ENCODE measurements around the gene BRD1. TPM values are rescaled to one million over a fixed set of nuclear protein-coding genes. Genes with fewer than 3 reads are reported as not detected.
"Not testable (repeated sequence)": the region's sequence is repeated elsewhere in the genome, so short reads cannot be mapped to it uniquely, and the experiment has no call there.

The BRD1 gene
- total RNA-seq, 1 experiment from 2014 or later: 51.2 TPM

GRCh38 chr22:49763696-49764095 is 64.0 kb downstream of the BRD1 start:
- intact Hi-C loops (cut with micrococcal nuclease; ENCODE audit: unreplicated experiment): no loop called here
- Histone ChIP-seq H3K27me3 (replicated peaks; ENCODE audit: insufficient read depth, low read depth, low read length, poor library complexity) (no peaks in the 10 kb centered on the region), H3K9me3 (ENCODE audit: low read depth, low read length, poor library complexity, severe bottlenecking) (peaks cover 9% of the 10 kb centered on the region), H3K27ac (ENCODE audit: low read depth, low read length, poor library complexity, severe bottlenecking) (no peak overlapping the region), H3K4me1 (ENCODE audit: insufficient read depth, low read length, poor library complexity, severe bottlenecking) (peaks cover 6% of the 10 kb centered on the region), H3K36me3 (ENCODE audit: insufficient read depth, low read length, poor library complexity, severe bottlenecking) (no peaks in the 10 kb centered on the region), H3K4me3 (ENCODE audit: low read depth, low read length, poor library complexity, severe bottlenecking) (no peak overlapping the region)
- BruUV-seq (replicated peaks): no TSS peak
- TF ChIP-seq CTCF (conservative IDR thresholded peaks at IDR 0.05; ENCODE audit: low read depth, low read length) (no peak), EZH2 (IDR thresholded peaks at IDR 0.05; ENCODE audit: borderline replicate concordance, low read depth, low read length, poor library complexity, severe bottlenecking) (no peak)
- DNase-seq (ENCODE audit: low spot score): no peak
- CTCF ChIA-PET: no interaction called here
- POLR2A ChIA-PET (ENCODE audit: low non-redundant PET): no interaction called here

GRCh38 chr22:49763138-49763537 is 64.5 kb downstream of the BRD1 start:
- intact Hi-C loops (cut with micrococcal nuclease; ENCODE audit: unreplicated experiment): no loop called here
- no peak for DNase-seq (ENCODE audit: low spot score)

GRCh38 chr22:49762571-49762970 is 65.1 kb downstream of the BRD1 start:
- DNase-seq (ENCODE audit: low spot score); CTCF ChIA-PET; POLR2A ChIA-PET (ENCODE audit: low non-redundant PET); intact Hi-C loops (cut with micrococcal nuclease; ENCODE audit: unreplicated experiment); H3K4me1 ChIP-seq (ENCODE audit: insufficient read depth, low read length, poor library complexity, severe bottlenecking); H3K36me3 ChIP-seq (ENCODE audit: insufficient read depth, low read length, poor library complexity, severe bottlenecking); H3K27me3 ChIP-seq (replicated peaks; ENCODE audit: insufficient read depth, low read depth, low read length, poor library complexity); H3K27ac ChIP-seq (ENCODE audit: low read depth, low read length, poor library complexity, severe bottlenecking); H3K4me3 ChIP-seq (ENCODE audit: low read depth, low read length, poor library complexity, severe bottlenecking); BruUV-seq (replicated peaks); H3K9me3 ChIP-seq (ENCODE audit: low read depth, low read length, poor library complexity, severe bottlenecking): not testable (repeated sequence)

More at GRCh38 chr22:49763138-49763537, 64.5 kb downstream of the BRD1 start:
- peaks cover 6% of the 10 kb centered on the region for H3K4me1 ChIP-seq (ENCODE audit: insufficient read depth, low read length, poor library complexity, severe bottlenecking)
- H3K27ac ChIP-seq (ENCODE audit: low read depth, low read length, poor library complexity, severe bottlenecking): no peak overlapping the region
- POLR2A ChIA-PET (ENCODE audit: low non-redundant PET): no interaction called here
- TF ChIP-seq CTCF (conservative IDR thresholded peaks at IDR 0.05; ENCODE audit: low read depth, low read length): no peak
- TF ChIP-seq EZH2 (IDR thresholded peaks at IDR 0.05; ENCODE audit: borderline replicate concordance, low read depth, low read length, poor library complexity, severe bottlenecking): no peak
- H3K9me3 ChIP-seq (ENCODE audit: low read depth, low read length, poor library complexity, severe bottlenecking): peaks cover 9% of the 10 kb centered on the region
- no TSS peak for BruUV-seq (replicated peaks)
- H3K36me3 ChIP-seq (ENCODE audit: insufficient read depth, low read length, poor library complexity, severe bottlenecking): no peaks in the 10 kb centered on the region
- CTCF ChIA-PET: no interaction called here
- H3K4me3 ChIP-seq (ENCODE audit: low read depth, low read length, poor library complexity, severe bottlenecking): no peak overlapping the region
- H3K27me3 ChIP-seq (replicated peaks; ENCODE audit: insufficient read depth, low read depth, low read length, poor library complexity): no peaks in the 10 kb centered on the region

GRCh38 chr22:49761836-49762235 is 65.8 kb downstream of the BRD1 start:
- Histone ChIP-seq H3K27ac (ENCODE audit: low read depth, low read length, poor library complexity, severe bottlenecking) (no peak overlapping the region), H3K27me3 (replicated peaks; ENCODE audit: insufficient read depth, low read depth, low read length, poor library complexity) (no peaks in the 10 kb centered on the region), H3K4me1 (ENCODE audit: insufficient read depth, low read length, poor library complexity, severe bottlenecking) (peaks cover 6% of the 10 kb centered on the region), H3K36me3 (ENCODE audit: insufficient read depth, low read length, poor library complexity, severe bottlenecking) (no peaks in the 10 kb centered on the region), H3K4me3 (ENCODE audit: low read depth, low read length, poor library complexity, severe bottlenecking) (no peak overlapping the region), H3K9me3 (ENCODE audit: low read depth, low read length, poor library complexity, severe bottlenecking) (peaks cover 5% of the 10 kb centered on the region)
- CTCF ChIA-PET: no interaction called here
- no peak for DNase-seq (ENCODE audit: low spot score)
- intact Hi-C loops (cut with micrococcal nuclease; ENCODE audit: unreplicated experiment): no loop called here
- POLR2A ChIA-PET (ENCODE audit: low non-redundant PET): no interaction called here
- BruUV-seq (replicated peaks): no TSS peak
- TF ChIP-seq CTCF (conservative IDR thresholded peaks at IDR 0.05; ENCODE audit: low read depth, low read length) (no peak), EZH2 (IDR thresholded peaks at IDR 0.05; ENCODE audit: borderline replicate concordance, low read depth, low read length, poor library complexity, severe bottlenecking) (no peak)

Data from A673 (cell line).